ENCODE results near the gene CACNA2D3.

CACNA2D3 gene

DNA sequence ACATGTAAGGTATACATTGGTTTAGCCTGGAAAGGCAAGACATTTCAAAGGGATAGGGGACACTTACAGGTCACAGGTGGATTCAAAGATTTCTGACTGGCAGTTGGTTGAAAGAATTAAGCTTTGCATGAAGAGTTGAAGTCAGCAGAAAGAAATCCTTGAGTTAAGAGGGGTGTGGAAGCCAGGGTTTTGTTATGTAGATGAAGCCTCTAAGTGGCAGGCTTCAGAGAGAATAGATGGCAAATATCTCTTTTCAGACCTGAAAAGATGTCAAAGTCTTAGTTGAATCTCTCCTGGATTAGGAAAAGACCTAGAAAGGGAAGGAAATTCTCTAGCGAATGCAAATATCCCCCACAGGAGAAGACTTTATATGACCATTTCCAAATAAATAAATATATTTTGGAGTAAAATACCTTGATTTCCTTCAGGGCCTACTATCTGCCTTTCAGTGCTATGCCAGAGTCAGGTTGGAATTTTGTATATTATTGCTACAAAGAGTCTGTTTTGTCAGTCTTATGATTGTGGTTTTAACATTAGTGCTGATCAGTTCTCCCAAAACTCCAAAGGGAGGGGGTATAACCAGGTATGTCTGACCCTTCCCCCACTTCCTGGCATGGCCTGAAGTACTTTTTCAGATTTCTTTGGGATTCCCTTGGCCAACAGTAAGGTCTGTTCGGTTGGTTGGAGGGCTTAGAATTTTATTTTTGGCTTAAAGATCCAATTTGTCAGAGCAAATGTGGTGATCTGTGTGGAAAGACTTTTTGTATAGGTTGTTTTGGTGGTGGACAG, 519.1 kb downstream of the CACNA2D3 start:
- no peak for DNase-seq

DNA sequence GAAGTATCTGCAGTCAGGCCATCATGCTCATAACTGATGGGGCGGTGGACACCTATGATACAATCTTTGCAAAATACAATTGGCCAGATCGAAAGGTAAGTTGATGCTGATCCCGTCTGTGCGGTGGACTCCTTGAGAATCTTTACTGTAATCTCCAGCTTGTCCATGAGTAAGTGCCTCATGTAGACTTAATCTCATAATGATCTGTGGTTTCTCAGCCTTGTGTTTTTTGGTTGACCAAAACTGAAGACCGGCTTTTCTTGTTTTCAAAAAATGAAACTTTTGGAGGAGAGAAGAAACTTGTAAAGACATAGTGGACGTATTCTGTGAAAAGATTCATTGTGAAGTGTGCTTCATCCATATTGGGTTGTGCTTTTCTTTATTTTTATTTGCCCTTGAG, 519.8 kb downstream of the CACNA2D3 start:
- no peak for DNase-seq

DNA sequence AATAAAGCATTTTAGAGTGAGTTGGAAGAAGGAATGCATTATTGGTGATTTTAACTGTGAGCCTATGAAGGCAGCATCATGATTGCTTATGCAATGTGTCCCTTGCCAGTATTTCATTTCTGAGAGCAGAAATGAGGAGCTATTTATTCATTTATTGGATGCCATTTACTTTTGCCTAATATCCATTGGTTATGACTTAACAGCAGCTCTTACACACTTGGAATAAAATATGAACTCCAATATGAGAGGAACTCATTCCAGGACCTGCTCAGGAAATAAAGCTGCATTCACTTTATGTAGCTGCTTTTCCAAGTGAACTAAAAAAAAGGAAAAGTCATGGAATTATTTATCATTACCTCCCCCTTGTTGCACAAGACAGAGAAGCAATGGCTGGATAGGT, 525.4 kb downstream of the CACNA2D3 start:
- no peak for DNase-seq

DNA sequence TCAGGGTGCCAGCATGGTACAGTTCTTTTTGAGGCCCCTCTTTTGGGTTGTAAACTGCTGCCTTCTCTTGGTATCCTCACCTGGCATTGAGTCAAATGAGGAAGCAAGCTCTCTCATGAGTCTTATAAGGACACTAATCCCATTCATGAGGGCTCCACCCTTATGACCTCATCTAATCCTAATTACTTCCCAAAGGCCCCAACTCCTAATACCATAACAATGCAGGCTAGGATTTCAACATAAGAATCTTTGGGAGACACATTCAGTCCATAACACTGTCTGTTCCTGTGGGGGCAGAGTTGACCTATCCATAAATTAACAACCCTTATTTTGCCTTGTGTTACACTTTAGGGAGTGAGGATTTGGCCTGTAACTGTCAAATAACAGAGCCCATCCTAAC, 527.2 kb downstream of the CACNA2D3 start:
- no peak for DNase-seq

DNA sequence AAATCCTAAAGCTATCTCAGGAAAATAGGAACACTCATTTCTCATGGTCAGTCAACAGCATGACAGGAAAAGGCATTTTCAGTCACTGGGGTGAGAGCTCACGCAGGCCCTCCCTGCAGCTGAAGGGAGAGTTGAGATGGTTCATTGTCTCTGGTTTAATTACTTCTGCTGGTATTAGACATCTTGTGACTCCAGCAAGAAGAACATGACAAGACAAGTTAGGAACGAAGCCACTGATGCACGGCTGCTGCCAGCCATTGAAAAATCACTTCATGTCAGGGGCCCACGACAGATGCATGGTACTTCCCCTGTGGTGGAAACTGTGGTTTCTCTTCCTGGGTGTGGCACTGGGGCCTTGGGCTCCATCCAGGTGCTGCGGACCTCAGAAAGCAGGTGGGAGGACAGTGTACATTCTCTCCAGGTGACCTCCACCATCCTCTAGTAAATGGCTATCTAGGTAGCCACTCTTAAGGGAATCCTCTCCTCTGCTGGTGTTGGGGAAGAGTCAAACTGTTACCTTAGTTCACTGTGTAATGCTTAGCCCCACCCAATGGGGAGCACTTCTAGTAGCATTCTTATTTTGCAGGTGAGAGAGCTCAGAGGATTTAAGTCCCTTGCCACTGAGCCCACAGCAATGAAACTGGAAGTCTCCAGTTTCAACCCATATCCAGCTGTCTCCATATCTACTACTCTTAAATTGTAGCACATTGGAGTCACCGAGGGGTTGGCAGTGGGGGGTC, 531.3 kb downstream of the CACNA2D3 start:
- DNase-seq, result no peak

DNA sequence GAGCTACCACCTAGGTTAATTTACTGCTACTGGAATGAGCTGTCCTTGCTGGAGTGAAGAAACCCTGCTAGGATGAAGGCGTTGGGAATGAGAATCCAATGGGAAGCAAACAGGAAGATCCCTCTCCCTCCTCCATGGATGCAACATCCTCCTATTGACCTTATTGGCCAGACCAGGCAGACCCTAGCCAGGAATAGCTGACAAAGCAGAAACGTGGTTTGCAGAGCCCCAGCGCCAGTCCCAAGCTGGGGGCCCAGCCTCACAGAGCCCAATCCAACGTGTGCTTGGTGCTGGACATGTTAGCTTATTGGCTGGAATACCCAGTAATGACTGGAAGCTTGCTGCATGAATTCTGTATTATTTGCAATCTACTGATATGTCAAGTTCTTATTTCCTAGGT, 532.4 kb downstream of the CACNA2D3 start:
- DNase-seq, result no peak

DNA sequence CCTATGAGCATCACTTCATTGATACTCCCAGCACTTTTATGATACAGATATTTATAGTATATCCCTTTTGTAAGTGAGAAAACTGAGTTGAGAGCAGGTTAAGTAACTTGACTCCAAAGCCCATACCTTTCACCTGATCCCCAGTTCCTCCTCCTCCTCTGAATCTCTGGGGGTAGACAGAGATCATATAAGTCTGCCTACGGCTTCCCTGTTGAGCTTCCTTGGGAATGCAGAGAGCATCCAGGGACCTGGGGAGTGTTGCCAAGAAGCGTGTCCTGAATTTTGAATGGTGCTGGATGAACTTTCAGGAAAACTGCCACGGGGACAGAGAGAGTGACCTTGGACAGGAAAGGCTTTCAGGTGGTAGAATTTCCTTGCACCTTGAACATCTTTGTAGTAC, 537.0 kb downstream of the CACNA2D3 start:
- no peak for DNase-seq

DNA sequence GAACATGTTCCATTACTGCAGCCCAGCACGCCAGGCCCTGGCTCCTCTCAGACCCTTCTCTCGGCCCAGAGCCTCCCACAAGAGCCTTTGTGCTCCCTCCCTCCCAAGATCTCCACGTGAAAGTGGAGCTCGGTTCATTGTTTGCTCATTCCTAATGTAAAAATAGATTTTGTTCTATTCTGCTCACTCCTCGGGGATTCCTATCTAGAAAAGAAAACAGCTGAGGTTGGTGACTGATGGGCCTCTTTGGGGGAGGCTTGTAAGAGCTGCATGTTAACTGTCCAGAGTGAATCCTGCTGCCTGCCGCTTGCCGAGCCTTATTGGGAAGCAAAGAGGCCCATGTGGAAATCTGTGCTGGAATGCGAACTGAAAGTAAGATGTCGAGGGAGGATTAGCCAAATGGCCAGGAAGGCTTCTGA, 538.4 kb downstream of the CACNA2D3 start:
- no peak for DNase-seq

DNA sequence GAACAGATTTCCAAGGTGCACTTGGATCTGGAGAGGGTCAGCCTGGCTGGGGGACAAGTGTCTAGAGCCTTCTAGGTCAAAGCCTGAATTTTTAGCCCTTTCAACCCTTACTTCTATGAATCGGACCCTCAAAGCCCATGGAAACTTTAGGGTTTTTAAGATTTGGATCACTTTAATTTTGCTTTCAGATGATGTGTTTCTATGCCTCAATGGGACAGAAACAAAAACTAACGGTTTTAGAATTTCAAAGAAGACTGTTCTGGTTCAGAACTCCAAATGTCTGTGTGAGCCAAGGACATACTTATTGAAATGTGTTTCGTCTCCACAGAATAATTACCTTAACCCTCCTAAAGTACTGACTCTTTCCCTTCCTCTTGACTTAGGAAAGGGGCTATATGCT, 538.8 kb downstream of the CACNA2D3 start:
- no peak for DNase-seq

DNA sequence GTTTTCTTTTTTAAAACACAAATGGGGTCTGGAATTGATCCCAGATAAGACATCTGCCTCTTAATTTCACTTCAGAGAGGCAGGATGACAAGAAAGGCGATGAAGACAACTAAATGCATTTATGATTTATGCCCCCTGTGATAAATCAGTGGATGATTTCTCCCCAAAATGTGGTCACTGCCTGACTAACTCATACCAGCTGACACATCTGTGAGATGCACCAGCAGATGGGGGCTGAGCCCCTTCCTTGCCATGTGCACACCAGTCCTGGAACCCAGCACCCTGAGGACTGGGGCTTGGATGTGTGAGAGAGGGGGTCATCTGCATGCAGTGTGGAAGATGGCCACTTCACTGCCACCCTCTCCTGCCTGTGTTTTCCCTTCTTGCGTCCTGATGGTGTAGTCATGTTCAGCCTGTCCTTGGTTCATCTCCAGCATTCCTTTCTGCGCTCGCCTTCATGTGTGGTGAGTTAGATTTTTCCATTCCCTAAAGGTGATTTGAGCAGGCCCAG, 541.2 kb downstream of the CACNA2D3 start:
- DNase-seq, result no peak

DNA sequence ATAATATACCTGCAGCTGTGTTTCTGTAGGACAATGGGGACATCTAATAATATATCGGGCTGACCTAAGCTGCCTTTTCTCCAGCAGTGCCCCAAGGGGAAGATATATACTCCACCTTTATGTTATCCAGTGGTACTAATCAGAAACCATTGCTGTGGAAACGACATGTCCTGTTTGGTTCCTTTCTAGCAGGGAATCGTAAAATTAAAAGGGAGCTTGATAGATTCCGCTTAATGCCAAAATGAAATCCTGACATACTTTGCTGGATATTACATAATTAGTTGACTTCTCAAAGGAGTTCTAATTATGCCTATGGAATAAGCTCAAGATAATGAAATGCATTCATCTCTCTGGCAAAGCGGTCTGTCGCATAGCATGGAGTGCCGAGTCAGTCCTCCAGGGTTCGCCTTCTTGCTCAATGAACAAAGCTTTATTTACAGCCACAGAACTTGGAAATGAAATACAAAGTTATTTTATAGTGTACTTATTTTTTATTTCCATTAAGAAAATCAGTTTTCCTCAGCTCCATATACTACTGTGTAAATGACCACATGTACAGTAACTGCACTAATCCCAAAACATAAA, 542.8 kb downstream of the CACNA2D3 start:
- no peak for DNase-seq

DNA sequence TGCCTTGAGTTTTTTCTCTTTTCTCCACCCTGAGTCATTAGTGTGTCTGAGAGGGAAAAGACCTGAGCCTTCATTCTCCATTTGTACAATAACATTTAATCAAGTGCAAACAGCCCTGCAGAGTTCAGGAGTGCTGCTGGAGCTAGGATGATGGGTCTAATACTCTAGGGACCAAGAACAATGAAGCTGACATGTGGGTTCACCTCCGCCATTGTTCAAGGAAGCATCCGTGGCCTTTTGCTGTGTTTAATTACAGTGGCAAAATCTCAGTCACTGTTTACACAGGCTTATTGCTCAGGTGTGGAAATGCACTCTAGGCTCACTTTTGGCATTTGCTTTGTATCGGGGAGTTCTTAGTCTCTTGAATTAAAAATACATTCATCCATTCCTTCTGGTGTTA, 545.9 kb downstream of the CACNA2D3 start:
- no peak for DNase-seq

DNA sequence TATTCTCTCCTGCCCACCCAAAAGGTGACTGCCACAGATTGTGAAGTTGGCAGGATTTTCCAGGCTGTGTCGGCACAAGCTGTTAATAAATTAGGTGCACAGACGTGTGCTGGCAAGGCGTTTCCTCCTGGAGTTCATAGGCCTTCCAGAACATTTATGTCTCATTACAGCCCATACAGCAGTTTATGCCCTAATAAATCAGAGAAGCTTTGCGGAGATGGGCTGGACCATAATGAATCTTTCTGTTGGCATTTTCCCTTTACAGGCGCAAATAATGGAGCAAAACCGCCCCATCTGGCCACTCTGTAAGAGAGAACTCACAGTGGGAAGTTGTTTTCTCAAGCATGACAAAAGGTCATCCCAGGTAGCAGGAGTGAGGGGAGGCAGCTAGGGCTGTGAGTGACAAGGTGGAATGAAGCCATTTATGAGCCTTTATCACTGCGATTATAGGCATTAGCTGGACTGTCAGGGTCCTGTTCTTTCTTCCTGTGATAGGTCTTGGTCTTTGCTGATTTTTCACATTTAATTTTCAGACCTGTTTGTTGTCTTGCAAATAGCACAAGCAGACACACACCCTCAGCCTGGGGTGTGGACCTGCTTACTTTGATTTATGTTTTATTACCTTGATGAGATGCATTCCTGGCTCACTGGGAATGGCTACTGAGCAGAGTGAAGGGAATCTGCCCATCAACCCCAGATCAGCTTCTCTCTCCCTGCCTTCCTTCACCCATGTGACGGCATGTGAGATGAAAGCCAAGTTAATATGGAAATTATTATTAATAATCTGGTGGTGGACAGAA, 548.0 kb downstream of the CACNA2D3 start:
- DNase-seq, result no peak

DNA sequence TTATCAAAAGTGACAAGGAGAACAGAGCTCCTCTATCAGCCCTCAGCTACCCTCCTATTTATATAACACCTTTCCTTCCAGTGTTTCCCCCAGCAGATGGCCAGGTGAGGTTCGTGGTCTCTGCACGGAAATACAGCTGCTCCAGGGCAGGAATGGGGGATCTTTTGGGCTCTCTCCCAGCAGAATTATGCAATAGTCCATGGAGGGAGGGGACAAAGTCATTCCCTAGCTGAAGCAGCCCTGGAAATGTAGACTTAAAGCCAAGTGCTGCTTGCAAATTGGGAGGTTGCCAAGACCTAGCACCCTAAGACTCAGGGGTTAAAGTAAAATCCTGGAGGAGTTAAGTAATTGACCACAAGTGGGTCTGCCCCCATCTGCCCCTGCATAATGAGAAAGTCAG, 549.2 kb downstream of the CACNA2D3 start:
- DNase-seq, result no peak

DNA sequence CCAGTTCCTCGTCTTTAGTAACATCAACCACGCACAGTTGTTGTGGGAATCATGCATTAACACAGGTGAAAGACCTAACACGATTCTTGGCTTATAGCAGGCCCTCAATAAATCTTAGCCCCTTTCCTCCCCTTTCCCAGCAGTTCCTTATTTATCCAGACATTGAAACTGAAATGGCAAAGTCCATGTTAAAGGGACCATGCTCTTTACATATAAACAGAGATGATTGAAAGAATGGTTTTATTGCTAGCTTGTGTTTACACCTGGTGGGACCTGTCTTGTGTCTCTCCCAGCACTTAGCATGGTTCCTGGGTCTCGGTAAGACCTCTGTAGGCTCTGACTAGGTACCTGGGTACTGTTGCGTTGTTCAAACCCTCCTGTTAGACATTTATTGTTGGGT, 553.7 kb downstream of the CACNA2D3 start:
- no peak for DNase-seq

DNA sequence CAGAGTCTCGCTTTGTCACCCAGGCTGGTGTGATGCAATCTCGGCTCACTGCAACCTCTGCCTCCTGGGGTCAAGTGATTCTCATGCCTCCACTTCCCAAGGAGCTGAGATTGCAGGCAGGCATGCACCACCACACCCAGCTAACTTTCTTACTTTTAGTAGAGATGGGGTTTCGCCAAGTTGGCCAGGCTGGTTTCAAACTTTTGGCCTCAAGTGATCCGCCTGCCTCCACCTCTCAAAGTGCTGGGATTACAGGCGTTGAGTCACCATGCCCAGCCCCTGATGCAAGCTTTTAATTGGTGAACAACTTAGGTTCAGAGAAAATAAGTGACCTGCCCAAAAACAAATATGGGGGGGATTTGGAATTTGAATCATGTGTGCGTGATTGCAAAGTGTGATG, 559.4 kb downstream of the CACNA2D3 start:
- DNase-seq, result no peak

DNA sequence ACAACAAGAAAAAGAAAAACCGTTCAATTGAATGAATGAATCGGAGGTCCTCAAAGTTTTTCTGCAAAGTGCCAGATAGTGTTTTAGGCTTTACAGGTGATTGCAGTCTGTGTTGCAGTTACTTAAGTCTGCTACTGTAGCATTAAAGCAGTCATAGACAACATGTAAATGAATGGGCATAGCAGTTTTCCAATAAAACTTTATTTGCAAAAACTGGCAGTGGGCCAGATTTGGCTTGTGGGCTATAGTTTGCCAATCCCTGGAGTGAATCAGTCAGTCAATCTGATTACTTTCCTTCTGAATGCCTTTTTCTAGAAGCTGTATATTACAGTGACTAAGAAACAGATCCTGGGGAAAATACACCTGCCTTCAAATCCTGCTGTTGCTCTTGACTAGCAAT, 562.9 kb downstream of the CACNA2D3 start:
- DNase-seq, result no peak

DNA sequence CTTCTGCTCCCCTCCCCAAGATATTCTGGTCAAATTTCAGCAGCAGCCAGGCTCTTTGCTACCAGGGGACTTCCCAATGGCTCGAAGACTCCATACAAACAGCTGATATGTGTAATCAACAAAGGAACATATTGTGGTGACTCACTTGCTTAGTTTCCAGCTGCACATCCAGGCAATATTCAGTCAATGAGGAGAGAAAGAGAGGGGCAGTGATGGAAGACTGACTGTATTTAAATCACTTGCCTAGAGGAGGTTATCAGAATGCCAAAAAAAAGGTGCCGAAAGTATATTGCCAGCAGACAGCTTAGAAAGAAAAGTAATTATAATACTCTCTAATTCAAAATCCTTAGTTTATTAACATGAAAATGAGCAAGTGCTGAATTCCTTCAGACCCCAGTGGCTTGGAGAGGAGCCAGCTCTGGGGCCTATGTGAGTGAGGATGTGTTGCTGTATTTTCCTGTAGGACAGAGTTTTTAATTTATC, 569.0 kb downstream of the CACNA2D3 start:
- DNase-seq, result no peak

DNA sequence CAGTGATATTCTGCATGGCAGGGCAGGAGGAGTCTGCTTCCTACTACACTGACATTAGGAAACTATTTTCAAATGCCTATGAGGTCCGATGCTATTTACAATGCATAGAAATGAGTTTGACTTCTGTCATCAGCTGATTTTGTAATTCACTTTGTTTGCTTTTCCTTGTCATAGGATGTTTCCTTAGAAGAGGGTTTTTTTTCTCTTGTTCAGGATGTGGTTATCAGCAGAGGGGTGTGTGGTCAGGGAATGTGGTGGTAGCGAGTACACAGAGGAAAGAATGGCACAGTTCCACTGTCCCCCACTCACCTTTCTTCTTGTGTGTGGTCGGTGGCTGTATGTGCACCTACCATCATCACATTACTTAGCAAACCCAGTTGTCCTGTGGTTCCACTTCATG, 574.0 kb downstream of the CACNA2D3 start:
- DNase-seq, result no peak

DNA sequence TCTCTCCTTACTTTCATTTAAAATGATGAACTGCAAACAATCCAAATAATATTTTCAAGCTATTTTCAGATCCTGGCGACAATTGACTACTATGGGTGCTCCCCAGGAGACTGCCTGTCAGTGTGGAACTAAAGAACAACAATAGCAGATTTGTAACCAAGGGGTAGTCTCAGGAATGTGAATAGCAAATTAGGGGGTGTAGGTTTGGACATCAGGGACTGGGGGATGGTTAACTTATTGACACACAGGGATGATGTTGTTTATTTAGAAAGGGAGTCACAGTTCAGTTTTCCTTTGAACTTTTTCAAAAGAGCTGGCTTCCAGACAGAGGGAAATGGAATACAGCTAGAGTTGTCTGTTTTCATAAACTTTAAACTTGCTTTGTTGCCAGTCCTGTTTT, 575.7 kb downstream of the CACNA2D3 start:
- DNase-seq, result no peak

DNA sequence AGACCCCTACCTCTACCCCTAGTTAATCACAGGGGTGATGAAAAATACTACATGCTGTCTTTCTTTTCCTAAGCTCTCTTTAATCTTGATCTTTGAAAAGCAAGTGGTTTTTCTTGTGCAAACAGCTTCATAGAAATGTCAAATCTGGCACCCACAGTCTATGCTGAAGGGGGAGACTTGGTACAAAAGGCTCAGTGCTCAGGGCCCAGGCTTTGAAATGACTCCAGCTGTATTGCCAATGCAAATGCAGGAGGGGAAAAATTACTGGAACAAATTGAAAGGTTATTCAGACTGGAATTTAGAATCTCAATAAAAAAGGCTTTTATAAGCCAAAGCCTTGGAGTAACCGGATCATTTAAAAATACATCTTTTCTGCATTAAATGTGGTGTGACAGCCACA, 581.6 kb downstream of the CACNA2D3 start:
- DNase-seq, result no peak

DNA sequence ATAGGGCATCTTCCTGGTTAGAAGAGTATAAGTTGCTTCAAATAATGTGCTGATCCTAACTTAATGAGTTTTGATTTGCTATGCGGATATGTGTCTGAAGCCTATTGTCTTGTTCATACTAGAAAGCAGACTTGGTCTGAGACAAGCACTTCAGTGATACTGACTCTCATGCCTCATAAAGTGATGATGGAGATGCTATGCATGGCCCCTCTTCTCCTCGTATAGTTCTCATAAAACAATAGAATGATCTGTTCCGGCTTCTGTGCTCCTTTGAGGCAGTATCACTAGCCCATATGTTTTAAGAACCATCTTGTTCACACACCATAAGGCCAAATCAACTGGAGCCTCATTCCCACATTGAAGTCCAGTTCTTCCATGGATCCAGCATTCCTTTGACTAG, 583.4 kb downstream of the CACNA2D3 start:
- no peak for DNase-seq

DNA sequence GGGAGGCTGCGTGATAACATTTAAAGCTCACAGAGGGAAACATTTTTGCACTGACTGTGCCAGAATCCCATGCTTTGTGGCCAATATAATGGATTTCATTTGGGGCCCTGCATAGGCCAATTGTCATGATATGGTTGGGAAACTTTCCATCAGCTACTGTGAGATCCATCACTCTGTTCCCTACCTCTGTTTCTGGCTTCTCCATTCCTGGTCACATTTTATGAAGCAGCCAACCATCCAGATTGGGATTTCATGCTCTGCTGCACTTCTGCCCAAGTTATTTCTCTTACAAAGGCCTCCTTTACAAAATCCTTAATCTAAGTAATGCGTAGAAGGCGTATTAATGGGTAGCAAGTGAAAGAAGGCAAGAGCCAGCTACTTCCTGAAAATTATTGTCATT, 584.4 kb downstream of the CACNA2D3 start:
- DNase-seq, result no peak
